D721Med (cell line): ENCODE data around the gene HIVEP2.

Source experiments
- DNase-seq: peaks from one replicate; pipeline ENCODE4 v3.0.0; 2011; ENCODE audit warnings: low spot score; ENCODE audit not compliant: insufficient read length
- FAIRE-seq: peaks from 2 replicates; lab custom pipeline; 2011; peaks lifted over from hg19 to GRCh38; lab: Jason Lieb, UNC
- CTCF ChIP-seq: IDR thresholded peaks from 2 replicates; pipeline ENCODE4 v1.5.1; 2012; ENCODE audit warnings: mild to moderate bottlenecking, control low read depth; ENCODE audit not compliant: insufficient read depth; ENCODE audit errors: missing control alignments

Gene HIVEP2

GRCh38 chr6:142721215-142721920, 223.6 kb downstream of the HIVEP2 start:
- TF ChIP-seq CTCF, result no peak
- DNase-seq (no peak), FAIRE-seq (no peak)

- no peak for FAIRE-seq
- TF ChIP-seq CTCF, result no peak
- no peak for DNase-seq
Observed at GRCh38 chr6:142718667-142719191, 226.2 kb downstream of the HIVEP2 start.

- no peak for DNase-seq
- no peak for FAIRE-seq
- TF ChIP-seq CTCF, result no peak
Observed at GRCh38 chr6:142716097-142716496, 228.9 kb downstream of the HIVEP2 start.

GRCh38 chr6:142714951-142715785, 229.8 kb downstream of the HIVEP2 start:
- DNase-seq (no peak), FAIRE-seq (no peak)
- TF ChIP-seq CTCF, result no peak

- FAIRE-seq (no peak), DNase-seq (no peak)
Observed at GRCh38 chr6:142713959-142714358, 231.0 kb downstream of the HIVEP2 start.

GRCh38 chr6:142712231-142712630, 232.7 kb downstream of the HIVEP2 start:
- FAIRE-seq (no peak), DNase-seq (no peak)
- TF ChIP-seq CTCF, result no peak

More at GRCh38 chr6:142713959-142714358, 231.0 kb downstream of the HIVEP2 start:
- no peak for TF ChIP-seq CTCF

- no peak for TF ChIP-seq CTCF
- no peak for FAIRE-seq
- DNase-seq, result no peak
Observed at GRCh38 chr6:142708651-142709050, 236.3 kb downstream of the HIVEP2 start.
